Stimulated activated CD8-positive, alpha-beta memory T cell treated with anti-CD3 and anti-CD28 coated beads, Interleukin-7, amount 100 ng/mL, for 24 hours (primary cell): ENCODE measurements around the gene ROBO2.

Source experiments
- DNase-seq: peaks from one replicate; pipeline ENCODE4 v3.0.0-alpha.2; 2020; ENCODE audit warnings: low read depth

Gene ROBO2

DNA sequence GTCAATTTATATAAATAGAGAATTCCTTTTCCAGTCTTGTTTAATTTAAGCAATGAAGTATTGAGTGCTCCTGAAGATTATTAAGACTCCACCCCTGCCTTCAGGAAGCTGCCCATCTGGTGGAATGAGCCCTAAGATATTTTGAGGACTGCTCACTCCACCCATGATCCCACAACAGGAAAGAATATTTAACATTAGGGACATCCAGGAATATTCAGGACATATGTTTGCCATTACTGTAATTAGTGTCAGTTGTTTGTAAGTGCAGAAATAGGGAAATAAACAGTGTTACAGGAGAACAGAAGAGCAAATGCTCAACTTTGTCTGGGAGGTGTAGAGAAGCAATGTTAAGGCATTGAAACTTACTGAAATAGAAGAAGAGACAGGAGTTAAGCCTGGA is 375.0 kb downstream of the ROBO2 start:
- DNase-seq, result no peak

DNA sequence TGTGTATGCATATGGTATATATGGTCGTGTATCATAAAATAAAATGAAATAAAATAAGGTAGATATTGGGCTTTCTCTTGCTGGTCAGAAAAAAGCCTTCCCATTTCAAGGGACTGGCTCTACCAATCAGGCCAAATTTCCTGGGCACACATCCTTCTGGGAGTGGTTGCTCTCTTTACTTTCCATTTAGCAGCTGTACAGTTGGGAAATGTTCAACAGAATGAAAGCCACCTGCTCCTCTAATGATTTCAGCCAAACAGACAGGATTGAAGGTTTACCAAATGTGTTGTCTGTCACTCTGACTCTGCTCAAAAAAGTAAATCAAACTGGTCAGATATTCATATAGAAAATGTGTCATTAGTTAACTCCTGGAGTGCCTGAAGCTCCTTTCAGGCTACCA is 380.4 kb downstream of the ROBO2 start:
- DNase-seq, result no peak

DNA sequence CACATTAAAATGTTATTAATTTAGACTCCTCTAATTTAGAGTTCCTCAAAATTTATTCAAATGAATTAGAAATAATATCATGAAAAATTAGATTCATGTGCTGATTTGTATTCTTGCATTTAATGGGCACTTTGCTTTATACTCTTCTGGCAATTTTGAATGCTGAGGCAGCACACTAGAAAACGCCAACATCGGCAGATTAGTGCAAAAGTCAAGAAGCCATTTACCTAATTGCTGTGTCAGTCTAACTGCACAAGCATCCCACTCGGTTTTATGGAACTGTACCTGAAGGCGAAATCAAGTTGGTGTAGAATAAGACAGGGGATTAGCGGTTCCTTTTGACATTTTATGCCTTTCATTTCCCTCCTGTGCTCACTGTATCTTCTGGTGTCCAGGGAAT is 382.0 kb downstream of the ROBO2 start:
- no peak for DNase-seq

- DNase-seq, result no peak
Measured at GRCh38 chr3:77426531-77426930, 386.6 kb downstream of the ROBO2 start.

- DNase-seq, result no peak
Measured at GRCh38 chr3:77427528-77427927, 387.6 kb downstream of the ROBO2 start.

GRCh38 chr3:77436908-77437307 is 397.0 kb downstream of the ROBO2 start:
- no peak for DNase-seq

DNA sequence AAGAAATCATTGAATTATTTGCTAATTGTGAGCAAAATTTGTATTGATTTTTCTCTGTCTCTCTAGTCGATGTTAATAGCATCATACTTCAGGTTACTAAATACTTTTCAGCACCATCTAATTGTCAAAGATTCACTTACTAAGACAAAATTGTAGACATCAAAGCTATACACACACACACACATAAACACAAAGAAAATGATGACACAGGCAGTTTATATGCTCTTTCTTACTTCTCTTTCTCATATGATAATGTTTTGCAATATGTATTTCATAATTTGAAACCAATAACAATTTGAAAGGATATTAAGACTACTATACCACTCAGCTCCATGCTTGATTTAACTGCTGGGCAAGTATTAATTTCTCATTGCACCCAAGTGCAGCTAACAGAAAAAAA is 406.2 kb downstream of the ROBO2 start:
- no peak for DNase-seq

DNA sequence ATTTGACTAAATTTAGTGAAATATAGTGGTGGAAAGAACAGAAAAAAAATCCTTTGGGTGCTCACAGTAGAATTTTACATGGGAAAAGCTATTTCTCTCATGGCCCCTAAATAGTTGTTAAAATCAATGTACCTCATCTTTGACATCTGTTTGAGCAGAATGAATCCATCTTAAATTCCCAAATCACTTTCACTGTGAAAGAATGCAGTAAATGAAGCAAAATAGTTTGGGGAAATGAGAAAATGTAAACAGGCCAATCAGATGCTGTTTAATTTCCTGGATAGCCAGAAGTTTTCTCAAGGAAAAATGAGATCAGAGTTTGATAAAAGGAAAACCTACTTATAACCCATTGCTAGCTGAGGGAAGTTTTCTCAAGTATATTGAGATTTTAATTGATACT is 406.9 kb downstream of the ROBO2 start:
- no peak for DNase-seq

DNA sequence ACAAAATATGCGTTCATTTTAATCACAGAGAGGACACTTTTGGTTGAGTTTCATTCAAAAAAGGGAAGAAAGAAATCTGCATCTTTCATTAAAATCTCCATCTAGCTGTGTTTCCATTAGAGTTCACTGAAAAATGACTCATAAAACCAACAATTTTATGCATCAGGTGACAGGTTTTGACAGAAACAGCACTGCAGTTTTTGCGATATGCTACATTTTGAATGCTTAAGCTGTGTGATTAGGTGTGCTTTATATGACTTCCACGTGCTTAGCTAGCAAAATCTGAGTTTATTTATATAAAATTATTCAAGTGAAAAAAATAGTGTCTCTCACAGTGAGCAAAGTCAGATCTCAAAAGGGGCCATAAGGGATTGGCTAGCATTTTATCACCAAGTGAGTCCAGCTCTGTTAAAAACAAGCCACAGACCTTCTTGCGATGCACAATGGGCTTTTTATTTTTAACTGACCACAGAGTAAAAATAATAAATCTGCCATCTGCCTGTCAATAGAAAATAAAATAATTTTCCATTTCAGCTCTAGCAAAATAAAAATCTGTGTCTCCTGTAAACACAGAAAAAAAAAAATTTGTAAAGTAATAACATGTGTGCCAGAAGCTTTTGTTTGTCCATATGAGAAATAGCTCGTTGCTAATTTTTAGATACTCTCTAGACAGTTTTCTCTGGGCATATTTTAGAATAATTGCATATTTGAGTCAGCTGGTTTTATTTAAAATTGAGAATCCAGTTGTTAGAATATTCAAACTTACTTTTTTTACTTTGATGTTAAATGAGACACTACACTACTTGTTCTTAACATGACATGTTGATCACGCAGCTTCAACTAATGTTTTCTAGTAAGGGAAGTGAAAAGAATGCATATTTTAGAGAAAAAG is 409.8 kb downstream of the ROBO2 start:
- no peak for DNase-seq

GRCh38 chr3:77456431-77456830 is 416.5 kb downstream of the ROBO2 start:
- no peak for DNase-seq

DNA sequence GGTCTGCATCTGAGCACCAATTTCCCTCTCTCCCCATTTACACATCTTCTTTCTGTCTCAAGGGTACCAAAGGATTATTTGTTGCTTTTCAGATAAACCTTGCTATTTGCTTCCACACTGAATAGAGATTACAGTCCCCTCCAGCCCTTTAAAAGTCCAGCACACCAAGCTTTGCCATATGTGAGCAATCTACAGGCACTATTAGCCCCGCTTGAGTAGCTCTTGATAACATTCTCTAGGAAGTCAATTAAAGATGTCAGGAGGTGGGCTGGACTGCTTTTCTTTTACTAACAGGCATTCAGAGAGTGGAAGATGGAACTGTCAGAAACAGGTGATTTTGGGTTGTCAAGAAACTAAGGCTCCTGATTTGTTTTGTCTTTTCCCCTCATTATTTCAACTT is 417.0 kb downstream of the ROBO2 start:
- DNase-seq, result no peak

- DNase-seq, result no peak
Measured at GRCh38 chr3:77459926-77460325, 420.0 kb downstream of the ROBO2 start.

GRCh38 chr3:77460326-77460725 is 420.4 kb downstream of the ROBO2 start:
- DNase-seq, result no peak

GRCh38 chr3:77462951-77463350 is 423.1 kb downstream of the ROBO2 start:
- DNase-seq, result no peak

- DNase-seq, result no peak
Measured at GRCh38 chr3:77464111-77464688, 424.3 kb downstream of the ROBO2 start.

DNA sequence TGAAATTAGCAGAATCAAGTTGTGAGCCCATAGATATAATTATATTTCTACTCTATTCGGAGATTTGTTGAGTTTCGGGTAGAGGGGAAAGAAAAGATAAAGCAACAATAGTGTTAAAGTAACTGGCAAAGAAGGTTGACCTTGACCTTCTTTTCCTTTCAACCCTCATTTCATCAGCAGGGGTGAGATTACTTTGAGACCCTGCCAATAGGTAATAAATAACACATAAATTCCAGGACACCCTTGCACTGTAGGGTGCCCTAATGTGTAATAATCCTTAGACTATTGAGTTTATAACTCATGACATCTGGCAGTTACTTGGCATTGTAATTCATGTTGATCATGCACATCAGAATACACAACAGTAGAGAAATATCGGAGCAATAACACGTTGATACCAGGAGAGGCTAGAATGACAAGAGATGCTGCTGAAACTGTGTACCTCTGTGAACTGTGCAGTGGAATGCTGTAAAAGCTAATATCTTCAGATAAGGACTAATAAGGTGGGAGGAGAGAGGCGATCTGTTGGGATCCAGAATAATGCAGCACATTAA is 426.7 kb downstream of the ROBO2 start:
- DNase-seq, result no peak

- no peak for DNase-seq
Measured at GRCh38 chr3:77467702-77468625, 428.1 kb downstream of the ROBO2 start.

- no peak for DNase-seq
Measured at GRCh38 chr3:77468626-77469020, 428.7 kb downstream of the ROBO2 start.

DNA sequence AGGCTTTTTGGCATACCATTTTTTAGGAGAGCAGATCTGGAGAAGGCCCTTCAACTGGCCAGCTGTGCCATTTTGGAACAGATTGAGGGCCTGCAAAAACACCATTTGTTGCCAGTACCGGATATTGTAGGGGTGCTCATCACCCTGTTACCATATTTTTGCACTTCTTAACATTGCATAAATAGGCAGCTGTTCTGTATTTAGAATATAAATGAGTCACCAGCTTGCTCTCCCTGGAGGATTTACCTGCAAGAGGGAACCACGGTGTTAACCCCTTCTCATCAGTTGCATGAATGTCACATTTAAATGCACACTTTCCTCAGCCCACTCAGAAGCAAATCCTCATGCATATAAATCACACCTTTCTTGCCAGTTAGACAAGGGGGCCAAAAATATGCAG is 435.6 kb downstream of the ROBO2 start:
- DNase-seq, result no peak

DNA sequence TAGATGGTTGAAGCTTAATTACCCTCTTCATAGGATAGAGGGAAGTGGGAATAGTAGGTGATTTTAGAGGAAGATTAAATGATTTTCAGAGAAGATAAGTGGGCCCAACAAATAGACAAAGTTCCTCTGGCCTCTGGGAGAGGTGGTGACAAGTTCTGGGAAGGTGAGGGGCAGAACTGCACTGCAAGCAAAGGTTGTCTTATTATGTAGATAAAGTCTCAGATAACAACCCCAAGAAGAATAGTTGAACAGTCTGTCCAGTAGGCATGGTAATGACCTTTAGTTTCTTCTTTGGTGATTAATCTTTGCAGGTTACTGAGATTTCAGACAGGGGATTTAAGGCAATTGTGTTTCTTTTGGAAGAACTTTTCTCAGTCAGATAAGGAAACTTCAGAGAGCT is 439.1 kb downstream of the ROBO2 start:
- DNase-seq, result no peak

- DNase-seq, result no peak
Measured at GRCh38 chr3:77489216-77489615, 449.3 kb downstream of the ROBO2 start.

- DNase-seq, result no peak
Measured at GRCh38 chr3:77491961-77492360, 452.1 kb downstream of the ROBO2 start.
